HEK293 (cell line): Measurements from ENCODE around the gene TCF7L1.

ENCODE experiments used
- GFI1B ChIP-seq: fragments of 450-650 bp; formaldehyde crosslinking; IDR thresholded peaks from 2 replicates; pipeline ENCODE4 v1.5.1; 2016; ENCODE audit warnings: missing biosample characterization, missing genetic modification characterization
- GLI4 ChIP-seq: fragments of 450-650 bp; formaldehyde crosslinking; IDR thresholded peaks from 2 replicates; pipeline ENCODE4 v1.5.1; 2016; ENCODE audit warnings: missing biosample characterization, missing genetic modification characterization
- SCRT1 ChIP-seq: fragments of 450-650 bp; formaldehyde crosslinking; IDR thresholded peaks from 2 replicates; pipeline ENCODE4 v1.5.1; 2016; ENCODE audit warnings: missing biosample characterization, missing genetic modification characterization, borderline replicate concordance
- SP3 ChIP-seq: fragments of 450-650 bp; formaldehyde crosslinking; IDR thresholded peaks from 2 replicates; pipeline ENCODE4 v1.5.1; 2016; ENCODE audit warnings: missing biosample characterization, missing genetic modification characterization
- YY2 ChIP-seq: fragments of 450-650 bp; formaldehyde crosslinking; IDR thresholded peaks from 2 replicates; pipeline ENCODE4 v1.5.1; 2016; ENCODE audit warnings: missing biosample characterization, missing genetic modification characterization
- ZEB2 ChIP-seq: fragments of 450-650 bp; formaldehyde crosslinking; IDR thresholded peaks from 2 replicates; pipeline ENCODE4 v1.5.1; 2016; ENCODE audit warnings: missing biosample characterization, missing genetic modification characterization
- ZFP37 ChIP-seq: fragments of 450-650 bp; formaldehyde crosslinking; IDR thresholded peaks from 2 replicates; pipeline ENCODE4 v1.5.1; 2016; ENCODE audit warnings: missing biosample characterization, missing genetic modification characterization
- ZNF133 ChIP-seq: fragments of 450-650 bp; formaldehyde crosslinking; IDR thresholded peaks from 2 replicates; pipeline ENCODE4 v1.5.1; 2016; ENCODE audit warnings: missing biosample characterization, missing genetic modification characterization
- ZNF140 ChIP-seq: fragments of 450-650 bp; formaldehyde crosslinking; IDR thresholded peaks from 2 replicates; pipeline ENCODE4 v1.5.1; 2016; ENCODE audit warnings: missing biosample characterization, missing genetic modification characterization
- ZNF169 ChIP-seq: fragments of 450-650 bp; formaldehyde crosslinking; IDR thresholded peaks from 2 replicates; pipeline ENCODE4 v1.5.1; 2016; ENCODE audit warnings: missing biosample characterization, missing genetic modification characterization
- ZNF175 ChIP-seq: fragments of 450-650 bp; formaldehyde crosslinking; IDR thresholded peaks from 2 replicates; pipeline ENCODE4 v1.5.1; 2016; ENCODE audit warnings: missing biosample characterization, missing genetic modification characterization
- ZNF19 ChIP-seq: fragments of 450-650 bp; formaldehyde crosslinking; IDR thresholded peaks from 2 replicates; pipeline ENCODE4; 2016; ENCODE audit warnings: missing biosample characterization, missing genetic modification characterization, low read depth
- ZNF2 ChIP-seq: fragments of 450-650 bp; formaldehyde crosslinking; IDR thresholded peaks from 2 replicates; pipeline ENCODE4 v1.5.1; 2016; ENCODE audit warnings: missing biosample characterization, missing genetic modification characterization
- ZNF211 ChIP-seq: fragments of 450-650 bp; formaldehyde crosslinking; IDR thresholded peaks from 2 replicates; pipeline ENCODE4 v1.5.1; 2016; ENCODE audit warnings: low read depth, missing biosample characterization, missing genetic modification characterization
- ZNF266 ChIP-seq: fragments of 450-650 bp; formaldehyde crosslinking; IDR thresholded peaks from 2 replicates; pipeline ENCODE4 v1.5.1; 2016; ENCODE audit warnings: missing biosample characterization, missing genetic modification characterization, low read depth
- ZNF529 ChIP-seq: fragments of 450-650 bp; formaldehyde crosslinking; IDR thresholded peaks from 2 replicates; pipeline ENCODE4 v1.5.1; 2017; ENCODE audit warnings: missing genetic modification characterization, missing biosample characterization; ENCODE audit not compliant: insufficient replicate concordance
- ZNF549 ChIP-seq: fragments of 450-650 bp; IDR thresholded peaks from 2 replicates; pipeline ENCODE4 v1.5.1; 2018; ENCODE audit warnings: missing biosample characterization, missing genetic modification characterization, mild to moderate bottlenecking, inconsistent platforms, moderate library complexity
- ZNF596 ChIP-seq: fragments of 450-650 bp; IDR thresholded peaks from 2 replicates; pipeline ENCODE4 v1.5.0; 2018; ENCODE audit warnings: missing biosample characterization, mild to moderate bottlenecking, missing genetic modification characterization, moderate library complexity
- ZNF626 ChIP-seq: fragments of 450-650 bp; sonication (Bioruptor Pico); formaldehyde crosslinking; IDR thresholded peaks from 2 replicates; pipeline ENCODE4 v1.5.1; 2018; ENCODE audit warnings: missing biosample characterization, missing genetic modification characterization, inconsistent platforms
- ZNF654 ChIP-seq: fragments of 450-650 bp; formaldehyde crosslinking; IDR thresholded peaks from 2 replicates; pipeline ENCODE4 v1.5.1; 2016; ENCODE audit warnings: low read depth, missing biosample characterization, missing genetic modification characterization
- ZNF664 ChIP-seq: fragments of 450-650 bp; formaldehyde crosslinking; IDR thresholded peaks from 2 replicates; pipeline ENCODE4 v1.5.1; 2016; ENCODE audit warnings: missing biosample characterization, missing genetic modification characterization
- ZNF791 ChIP-seq: fragments of 450-650 bp; formaldehyde crosslinking; IDR thresholded peaks from 2 replicates; pipeline ENCODE4 v1.5.1; 2016; ENCODE audit warnings: missing biosample characterization, missing genetic modification characterization
- TF ChIP-seq, protein P1 (sequence below): fragments of 450-650 bp; formaldehyde crosslinking; IDR thresholded peaks from 2 replicates; pipeline ENCODE4 v1.5.1; 2016; ENCODE audit warnings: missing biosample characterization, missing genetic modification characterization
- TF ChIP-seq, protein P2 (sequence below): fragments of 450-650 bp; formaldehyde crosslinking; IDR thresholded peaks from 2 replicates; pipeline ENCODE4 v1.5.0; 2017; ENCODE audit warnings: missing biosample characterization, missing genetic modification characterization, borderline replicate concordance
- TF ChIP-seq, protein P3 (sequence below): fragments of 450-650 bp; formaldehyde crosslinking; IDR thresholded peaks from 2 replicates; pipeline ENCODE4; 2016; ENCODE audit warnings: missing biosample characterization, missing genetic modification characterization
- TF ChIP-seq, protein P4 (sequence below): fragments of 450-650 bp; formaldehyde crosslinking; IDR thresholded peaks from 2 replicates; pipeline ENCODE4 v1.5.1; 2016; ENCODE audit warnings: missing biosample characterization, missing genetic modification characterization
- TF ChIP-seq, protein P5 (sequence below): fragments of 450-650 bp; formaldehyde crosslinking; IDR thresholded peaks from 2 replicates; pipeline ENCODE4 v1.5.1; 2016; ENCODE audit warnings: missing biosample characterization, missing genetic modification characterization
- TF ChIP-seq, protein P6 (sequence below): fragments of 450-650 bp; formaldehyde crosslinking; IDR thresholded peaks from 2 replicates; pipeline ENCODE4 v1.5.1; 2016; ENCODE audit warnings: missing biosample characterization, missing genetic modification characterization

Gene TCF7L1

DNA sequence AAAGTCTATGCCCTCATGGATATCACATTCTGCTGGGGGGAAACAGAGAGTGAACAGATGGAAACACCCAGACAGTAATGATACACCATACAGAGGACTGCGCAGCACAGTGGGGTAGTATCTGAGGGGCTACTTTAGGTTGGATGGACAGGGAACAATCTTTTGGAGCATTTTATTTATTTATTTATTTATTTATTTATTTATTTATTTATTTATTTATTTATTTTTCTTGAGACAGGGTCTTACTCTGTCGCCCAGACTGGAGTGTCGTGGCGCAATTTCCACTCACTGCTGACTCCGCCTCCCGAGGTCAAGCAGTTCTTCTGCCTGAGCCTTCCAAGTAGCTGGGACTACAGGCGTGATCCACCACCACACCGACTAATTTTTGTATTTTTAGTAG is 105.4 kb downstream of the TCF7L1 start (continued):
- TF ChIP-seq, protein P1, sequence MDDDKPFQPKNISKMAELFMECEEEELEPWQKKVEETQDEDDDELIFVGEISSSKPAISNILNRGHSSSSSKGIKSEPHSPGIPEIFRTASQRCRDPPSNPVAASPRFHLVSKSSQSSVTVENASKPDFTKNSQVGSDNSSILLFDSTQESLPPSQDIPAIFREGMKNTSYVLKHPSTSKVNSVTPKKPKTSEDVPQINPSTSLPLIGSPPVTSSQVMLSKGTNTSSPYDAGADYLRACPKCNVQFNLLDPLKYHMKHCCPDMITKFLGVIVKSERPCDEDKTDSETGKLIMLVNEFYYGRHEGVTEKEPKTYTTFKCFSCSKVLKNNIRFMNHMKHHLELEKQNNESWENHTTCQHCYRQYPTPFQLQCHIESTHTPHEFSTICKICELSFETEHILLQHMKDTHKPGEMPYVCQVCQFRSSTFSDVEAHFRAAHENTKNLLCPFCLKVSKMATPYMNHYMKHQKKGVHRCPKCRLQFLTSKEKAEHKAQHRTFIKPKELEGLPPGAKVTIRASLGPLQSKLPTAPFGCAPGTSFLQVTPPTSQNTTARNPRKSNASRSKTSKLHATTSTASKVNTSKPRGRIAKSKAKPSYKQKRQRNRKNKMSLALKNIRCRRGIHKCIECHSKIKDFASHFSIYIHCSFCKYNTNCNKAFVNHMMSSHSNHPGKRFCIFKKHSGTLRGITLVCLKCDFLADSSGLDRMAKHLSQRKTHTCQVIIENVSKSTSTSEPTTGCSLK (tag by site-specific recombination): no peak
- TF ChIP-seq ZNF664 (tag by site-specific recombination) (0 out of 2 replicates have a peak, but pooled peaks have one; percentile 41), GLI4 (tag by site-specific recombination) (no peak), ZNF549 (tag by site-specific recombination) (no peak), ZNF626 (no peak), ZNF266 (tag by site-specific recombination) (peak; percentile 74), SP3 (tag by site-specific recombination) (no peak; the same call in 1 of the 2 replicates), ZNF529 (tag by site-specific recombination) (no peak), ZNF175 (tag by site-specific recombination) (no peak), ZNF140 (peak; percentile 57; the same call in 1 of the 2 replicates), ZEB2 (no peak), ZNF791 (no peak), SCRT1 (no peak), ZNF19 (tag by site-specific recombination) (no peak), GFI1B (tag by site-specific recombination) (no peak), ZNF133 (no peak), YY2 (tag by site-specific recombination) (no peak), ZNF654 (tag by site-specific recombination) (peak; percentile 30), ZNF2 (tag by site-specific recombination) (no peak), ZNF211 (tag by site-specific recombination) (no peak), ZNF596 (tag by site-specific recombination) (no peak), ZNF169 (tag by site-specific recombination) (no peak), ZFP37 (tag by site-specific recombination) (no peak)
- TF ChIP-seq, protein P2, sequence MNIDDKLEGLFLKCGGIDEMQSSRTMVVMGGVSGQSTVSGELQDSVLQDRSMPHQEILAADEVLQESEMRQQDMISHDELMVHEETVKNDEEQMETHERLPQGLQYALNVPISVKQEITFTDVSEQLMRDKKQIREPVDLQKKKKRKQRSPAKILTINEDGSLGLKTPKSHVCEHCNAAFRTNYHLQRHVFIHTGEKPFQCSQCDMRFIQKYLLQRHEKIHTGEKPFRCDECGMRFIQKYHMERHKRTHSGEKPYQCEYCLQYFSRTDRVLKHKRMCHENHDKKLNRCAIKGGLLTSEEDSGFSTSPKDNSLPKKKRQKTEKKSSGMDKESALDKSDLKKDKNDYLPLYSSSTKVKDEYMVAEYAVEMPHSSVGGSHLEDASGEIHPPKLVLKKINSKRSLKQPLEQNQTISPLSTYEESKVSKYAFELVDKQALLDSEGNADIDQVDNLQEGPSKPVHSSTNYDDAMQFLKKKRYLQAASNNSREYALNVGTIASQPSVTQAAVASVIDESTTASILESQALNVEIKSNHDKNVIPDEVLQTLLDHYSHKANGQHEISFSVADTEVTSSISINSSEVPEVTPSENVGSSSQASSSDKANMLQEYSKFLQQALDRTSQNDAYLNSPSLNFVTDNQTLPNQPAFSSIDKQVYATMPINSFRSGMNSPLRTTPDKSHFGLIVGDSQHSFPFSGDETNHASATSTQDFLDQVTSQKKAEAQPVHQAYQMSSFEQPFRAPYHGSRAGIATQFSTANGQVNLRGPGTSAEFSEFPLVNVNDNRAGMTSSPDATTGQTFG (tag by site-specific recombination): no peak
- TF ChIP-seq, protein P3, sequence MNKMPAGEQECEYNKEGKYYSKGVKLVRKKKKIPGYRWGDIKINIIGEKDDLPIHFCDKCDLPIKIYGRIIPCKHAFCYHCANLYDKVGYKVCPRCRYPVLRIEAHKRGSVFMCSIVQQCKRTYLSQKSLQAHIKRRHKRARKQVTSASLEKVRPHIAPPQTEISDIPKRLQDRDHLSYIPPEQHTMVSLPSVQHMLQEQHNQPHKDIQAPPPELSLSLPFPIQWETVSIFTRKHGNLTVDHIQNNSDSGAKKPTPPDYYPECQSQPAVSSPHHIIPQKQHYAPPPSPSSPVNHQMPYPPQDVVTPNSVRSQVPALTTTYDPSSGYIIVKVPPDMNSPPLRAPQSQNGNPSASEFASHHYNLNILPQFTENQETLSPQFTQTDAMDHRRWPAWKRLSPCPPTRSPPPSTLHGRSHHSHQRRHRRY (tag by site-specific recombination): no peak
- TF ChIP-seq, protein P4, sequence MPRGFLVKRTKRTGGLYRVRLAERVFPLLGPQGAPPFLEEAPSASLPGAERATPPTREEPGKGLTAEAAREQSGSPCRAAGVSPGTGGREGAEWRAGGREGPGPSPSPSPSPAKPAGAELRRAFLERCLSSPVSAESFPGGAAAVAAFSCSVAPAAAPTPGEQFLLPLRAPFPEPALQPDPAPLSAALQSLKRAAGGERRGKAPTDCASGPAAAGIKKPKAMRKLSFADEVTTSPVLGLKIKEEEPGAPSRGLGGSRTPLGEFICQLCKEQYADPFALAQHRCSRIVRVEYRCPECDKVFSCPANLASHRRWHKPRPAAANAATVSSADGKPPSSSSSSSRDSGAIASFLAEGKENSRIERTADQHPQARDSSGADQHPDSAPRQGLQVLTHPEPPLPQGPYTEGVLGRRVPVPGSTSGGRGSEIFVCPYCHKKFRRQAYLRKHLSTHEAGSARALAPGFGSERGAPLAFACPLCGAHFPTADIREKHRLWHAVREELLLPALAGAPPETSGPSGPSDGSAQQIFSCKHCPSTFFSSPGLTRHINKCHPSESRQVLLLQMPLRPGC (tag by site-specific recombination): no peak
- TF ChIP-seq, protein P5, sequence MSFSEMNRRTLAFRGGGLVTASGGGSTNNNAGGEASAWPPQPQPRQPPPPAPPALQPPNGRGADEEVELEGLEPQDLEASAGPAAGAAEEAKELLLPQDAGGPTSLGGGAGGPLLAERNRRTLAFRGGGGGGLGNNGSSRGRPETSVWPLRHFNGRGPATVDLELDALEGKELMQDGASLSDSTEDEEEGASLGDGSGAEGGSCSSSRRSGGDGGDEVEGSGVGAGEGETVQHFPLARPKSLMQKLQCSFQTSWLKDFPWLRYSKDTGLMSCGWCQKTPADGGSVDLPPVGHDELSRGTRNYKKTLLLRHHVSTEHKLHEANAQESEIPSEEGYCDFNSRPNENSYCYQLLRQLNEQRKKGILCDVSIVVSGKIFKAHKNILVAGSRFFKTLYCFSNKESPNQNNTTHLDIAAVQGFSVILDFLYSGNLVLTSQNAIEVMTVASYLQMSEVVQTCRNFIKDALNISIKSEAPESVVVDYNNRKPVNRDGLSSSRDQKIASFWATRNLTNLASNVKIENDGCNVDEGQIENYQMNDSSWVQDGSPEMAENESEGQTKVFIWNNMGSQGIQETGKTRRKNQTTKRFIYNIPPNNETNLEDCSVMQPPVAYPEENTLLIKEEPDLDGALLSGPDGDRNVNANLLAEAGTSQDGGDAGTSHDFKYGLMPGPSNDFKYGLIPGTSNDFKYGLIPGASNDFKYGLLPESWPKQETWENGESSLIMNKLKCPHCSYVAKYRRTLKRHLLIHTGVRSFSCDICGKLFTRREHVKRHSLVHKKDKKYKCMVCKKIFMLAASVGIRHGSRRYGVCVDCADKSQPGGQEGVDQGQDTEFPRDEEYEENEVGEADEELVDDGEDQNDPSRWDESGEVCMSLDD: no peak
- TF ChIP-seq, protein P6, sequence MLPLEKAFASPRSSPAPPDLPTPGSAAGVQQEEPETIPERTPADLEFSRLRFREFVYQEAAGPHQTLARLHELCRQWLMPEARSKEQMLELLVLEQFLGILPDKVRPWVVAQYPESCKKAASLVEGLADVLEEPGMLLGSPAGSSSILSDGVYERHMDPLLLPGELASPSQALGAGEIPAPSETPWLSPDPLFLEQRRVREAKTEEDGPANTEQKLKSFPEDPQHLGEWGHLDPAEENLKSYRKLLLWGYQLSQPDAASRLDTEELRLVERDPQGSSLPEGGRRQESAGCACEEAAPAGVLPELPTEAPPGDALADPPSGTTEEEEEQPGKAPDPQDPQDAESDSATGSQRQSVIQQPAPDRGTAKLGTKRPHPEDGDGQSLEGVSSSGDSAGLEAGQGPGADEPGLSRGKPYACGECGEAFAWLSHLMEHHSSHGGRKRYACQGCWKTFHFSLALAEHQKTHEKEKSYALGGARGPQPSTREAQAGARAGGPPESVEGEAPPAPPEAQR: no peak
